Right lobe of liver (tissue), 4 donors: ENCODE measurements around the gene SCRT2.

Experiments used
- CTCF ChIP-seq, 4 donors: fragments of 200-600 bp in 3 of 4; fragments of 450-650 bp in 1 of 4; IDR thresholded peaks; one replicate each; pipeline versions ENCODE4 v1.5.1 to v1.8.0; 2016 to 2022; ENCODE audit warnings: antibody characterized with exemption in 4 of 4, mild to moderate bottlenecking in 2 of 4
- POLR2A ChIP-seq: fragments of 450-650 bp; IDR thresholded peaks from one replicate; pipeline ENCODE4 v1.6.1; 2017; ENCODE audit warnings: antibody characterized with exemption, mild to moderate bottlenecking
- donor health status: DM: no; HTN: no; CAD: no.
- donor health status: DM: no; HTN: no; CAD: no.
- donor health status: DM: no; HTN: yes; CAD: no.

GRCh38 chr20:697826-698225 lies 22.2 kb upstream of the SCRT2 start:
- TF ChIP-seq CTCF (IDR thresholded peaks at IDR 0.05) (no peak), POLR2A (no peak)
